GM18507 (cell line): Measurements from ENCODE around the gene LCN12.

Experiments
- DNase-seq: peaks from one replicate; pipeline ENCODE4 v3.0.0; 2011; ENCODE audit warnings: low read depth; ENCODE audit not compliant: insufficient read length; ENCODE audit errors: extremely low spot score
- FAIRE-seq: peaks from 2 replicates; lab custom pipeline; 2011; peaks lifted over from hg19 to GRCh38; lab: Jason Lieb, UNC

The LCN12 gene

GRCh38 chr9:136951541-136952320 lies at the start of gene LCN12:
Gene LCN12, plus strand, starts transcription at chr9:136952273. Its CDS starts 55 bp downstream, at chr9:136952328.
- DNase-seq (no peak), FAIRE-seq (no peak)

- DNase-seq (no peak), FAIRE-seq (no peak)
These were observed 49.0 kb upstream of the LCN12 start for GRCh38 chr9:136903041-136903554.

GRCh38 chr9:136906266-136906665 lies 45.8 kb upstream of the LCN12 start:
- FAIRE-seq, result no peak

GRCh38 chr9:136907011-136907914 lies 44.8 kb upstream of the LCN12 start:
- FAIRE-seq, result no peak
- no peak for DNase-seq

More at GRCh38 chr9:136906266-136906665, 45.8 kb upstream of the LCN12 start:
- no peak for DNase-seq

GRCh38 chr9:136910197-136910900 lies 41.7 kb upstream of the LCN12 start:
- FAIRE-seq (no peak), DNase-seq (no peak)

- FAIRE-seq (no peak), DNase-seq (no peak)
These were observed 41.2 kb upstream of the LCN12 start for GRCh38 chr9:136910901-136911245.

GRCh38 chr9:136913701-136914438 lies 38.2 kb upstream of the LCN12 start:
- FAIRE-seq (no peak), DNase-seq (no peak)

- FAIRE-seq (no peak), DNase-seq (no peak)
These were observed 36.3 kb upstream of the LCN12 start for GRCh38 chr9:136915632-136916329.

- FAIRE-seq (no peak), DNase-seq (no peak)
These were observed 35.5 kb upstream of the LCN12 start for GRCh38 chr9:136916330-136917184.

- no peak for FAIRE-seq
These were observed 34.2 kb upstream of the LCN12 start for GRCh38 chr9:136917902-136918301.

GRCh38 chr9:136920069-136920468 lies 32.0 kb upstream of the LCN12 start:
- DNase-seq (no peak), FAIRE-seq (no peak)

More at GRCh38 chr9:136917902-136918301, 34.2 kb upstream of the LCN12 start:
- no peak for DNase-seq

- no peak for DNase-seq
- no peak for FAIRE-seq
These were observed 31.3 kb upstream of the LCN12 start for GRCh38 chr9:136920734-136921231.

GRCh38 chr9:136921307-136921706 lies 30.8 kb upstream of the LCN12 start:
- FAIRE-seq, result no peak
- no peak for DNase-seq

- FAIRE-seq (no peak), DNase-seq (no peak)
These were observed 30.4 kb upstream of the LCN12 start for GRCh38 chr9:136921718-136922117.

- no peak for DNase-seq
- no peak for FAIRE-seq
These were observed 29.5 kb upstream of the LCN12 start for GRCh38 chr9:136922540-136922939.

GRCh38 chr9:136923881-136924280 lies 28.2 kb upstream of the LCN12 start:
- FAIRE-seq (no peak), DNase-seq (no peak)

- no peak for FAIRE-seq
- no peak for DNase-seq
These were observed 26.5 kb upstream of the LCN12 start for GRCh38 chr9:136925414-136926153.
